NOMO-1 treated with dmso at 0.1 percent for 144 hours (cell line): ENCODE data around the gene FA2H.
"Not testable (repeated sequence)": the region's sequence is repeated elsewhere in the genome, so short reads cannot be mapped to it uniquely, and the experiment has no call there.

Experiments
- DNase-seq: peaks from one replicate; lab custom pipeline; 2025; ENCODE audit not compliant: unreplicated experiment; lab: John Stamatoyannopoulos, UW

The FA2H gene

DNA sequence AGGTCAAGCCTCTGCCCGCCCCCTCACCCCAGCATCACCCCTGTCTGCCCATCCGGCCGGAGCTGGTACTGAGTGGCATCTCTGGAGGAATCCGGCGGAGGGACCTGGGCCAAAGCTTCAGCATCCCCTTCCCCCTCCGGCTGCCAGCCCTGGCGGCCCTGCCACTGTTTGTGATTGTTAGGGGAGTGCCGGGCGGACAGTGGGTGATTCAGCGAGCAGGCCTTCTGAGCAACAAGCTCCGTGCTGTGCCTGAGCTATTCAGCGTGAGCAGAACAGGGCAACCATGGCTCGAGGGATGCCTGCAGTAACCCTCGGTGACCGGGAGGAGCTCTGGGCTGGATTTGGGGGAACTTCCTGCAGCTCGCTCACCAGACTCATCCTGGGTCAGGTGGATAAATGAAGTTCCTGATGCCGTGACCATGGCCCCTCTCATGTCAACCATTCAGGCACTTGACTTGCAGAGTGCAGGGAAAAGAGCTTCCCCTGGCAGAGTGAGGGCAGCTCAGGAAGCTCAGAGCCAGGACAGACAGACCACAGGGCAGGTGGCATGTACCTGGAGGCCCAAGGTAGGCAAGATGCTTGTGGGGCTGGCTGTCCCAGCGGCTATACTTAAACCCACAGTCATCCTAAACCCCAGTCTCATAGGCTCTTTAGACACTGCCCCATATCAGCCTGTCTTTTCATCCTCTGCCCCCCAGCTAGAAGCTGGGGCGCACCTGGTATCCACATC, 49.6 kb downstream of the FA2H start:
- DNase-seq: no peak

GRCh38 chr16:74723256-74723655, 51.4 kb downstream of the FA2H start:
- DNase-seq: no peak

DNA sequence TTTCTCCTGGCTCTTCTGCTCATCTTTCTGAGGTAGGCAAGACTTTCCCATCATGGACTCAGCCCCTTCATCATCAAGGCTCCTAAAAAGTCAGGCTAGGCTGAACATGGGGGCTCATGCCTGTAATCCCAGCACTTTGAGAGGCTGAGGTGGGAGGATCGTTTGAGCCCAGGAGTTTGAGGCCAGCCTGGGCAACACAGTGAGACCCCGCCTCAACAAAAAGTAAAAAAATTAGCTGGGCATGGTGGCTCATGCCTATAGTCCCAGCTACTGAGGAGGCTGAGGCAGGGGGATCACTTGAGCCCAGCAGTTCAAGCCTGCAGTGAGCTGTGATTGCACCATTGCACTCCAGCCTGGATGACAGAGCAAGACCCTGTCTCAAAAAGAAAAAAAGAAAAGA, 52.5 kb downstream of the FA2H start:
- DNase-seq: not testable (repeated sequence)

DNA sequence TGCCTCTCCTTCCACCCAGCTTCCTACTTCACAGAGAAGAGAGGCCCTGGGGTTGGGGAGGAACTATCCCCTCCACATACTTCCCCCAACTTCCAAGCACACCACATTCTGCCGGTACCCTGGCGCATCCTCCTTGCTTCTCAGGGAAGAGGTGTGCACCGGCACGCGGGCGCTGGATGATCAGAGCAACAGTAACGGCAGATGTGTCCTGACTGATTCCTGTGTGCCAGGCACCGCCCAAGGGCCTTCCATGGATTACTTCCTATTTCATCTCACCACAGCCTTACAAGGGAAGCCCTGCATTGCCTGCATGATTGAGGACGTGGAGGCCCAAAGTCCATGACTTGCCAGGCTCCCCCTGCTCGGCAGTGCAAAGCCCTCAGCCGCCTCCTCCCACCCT, 52.9 kb downstream of the FA2H start:
- no peak for DNase-seq

GRCh38 chr16:74720579-74720978, 54.0 kb downstream of the FA2H start:
- DNase-seq: peak; percentile 24

DNA sequence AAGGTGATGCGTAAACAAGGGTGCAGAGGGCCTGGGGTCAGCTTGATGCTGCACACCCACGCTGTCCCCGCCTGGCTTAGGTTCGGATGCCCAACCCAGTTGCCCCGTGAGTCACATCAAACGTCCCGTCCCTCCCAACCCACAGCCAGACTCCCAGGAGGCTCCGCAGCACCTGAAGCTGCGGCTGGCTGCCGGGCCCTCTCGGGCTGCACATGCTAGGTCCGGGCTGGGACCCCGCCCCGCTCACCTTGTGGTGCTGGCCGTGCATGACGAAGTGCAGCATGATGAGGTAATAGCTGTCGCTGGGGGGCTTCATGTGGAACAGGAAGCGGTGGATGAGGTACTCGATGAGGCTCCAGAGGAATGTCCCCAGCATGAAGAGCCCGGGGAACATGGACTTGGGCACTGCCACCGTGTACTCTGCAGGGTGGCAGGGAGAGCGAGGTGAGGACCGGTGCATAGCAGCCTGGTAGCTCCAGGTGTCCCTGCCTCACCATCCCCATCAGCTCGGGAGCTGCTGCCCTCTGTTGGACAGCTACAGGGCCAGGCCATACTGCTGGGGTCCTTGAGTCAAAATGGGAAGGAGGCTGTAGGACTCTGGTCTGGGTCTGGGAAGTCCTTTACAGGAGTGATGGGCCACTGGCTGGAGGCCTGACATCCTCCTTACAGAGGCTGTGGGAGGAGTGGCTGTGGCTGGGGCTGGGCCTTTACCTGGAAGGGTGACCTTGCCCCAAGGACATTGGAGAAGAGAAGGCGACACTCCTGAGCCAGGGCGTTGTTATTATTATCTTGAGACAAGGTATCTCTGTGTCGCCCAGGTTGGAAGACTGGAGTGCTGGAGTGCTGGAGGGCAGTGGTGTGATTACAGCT, 55.6 kb downstream of the FA2H start:
- DNase-seq: no peak

DNA sequence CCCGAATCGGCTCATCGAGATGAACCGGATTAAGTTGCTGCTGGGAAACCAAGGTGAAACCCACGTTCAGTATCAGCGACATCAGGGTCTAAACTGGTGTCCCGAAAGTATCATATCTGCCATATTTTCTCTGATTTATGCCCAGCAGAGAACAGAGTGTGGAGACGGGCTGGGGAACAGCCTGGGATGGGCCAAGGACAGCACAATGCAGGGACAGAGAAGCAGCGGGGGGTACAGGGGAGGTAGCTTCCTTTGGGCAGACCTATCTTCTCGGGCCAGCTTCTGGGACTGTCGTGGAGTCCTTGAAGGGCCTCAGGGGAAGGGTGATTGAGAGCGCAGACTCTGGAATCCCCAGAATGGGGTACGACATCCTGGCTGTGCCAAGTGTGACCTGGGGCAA, 56.5 kb downstream of the FA2H start:
- DNase-seq: no peak

GRCh38 chr16:74717367-74717766, 57.3 kb downstream of the FA2H start:
- no peak for DNase-seq

DNA sequence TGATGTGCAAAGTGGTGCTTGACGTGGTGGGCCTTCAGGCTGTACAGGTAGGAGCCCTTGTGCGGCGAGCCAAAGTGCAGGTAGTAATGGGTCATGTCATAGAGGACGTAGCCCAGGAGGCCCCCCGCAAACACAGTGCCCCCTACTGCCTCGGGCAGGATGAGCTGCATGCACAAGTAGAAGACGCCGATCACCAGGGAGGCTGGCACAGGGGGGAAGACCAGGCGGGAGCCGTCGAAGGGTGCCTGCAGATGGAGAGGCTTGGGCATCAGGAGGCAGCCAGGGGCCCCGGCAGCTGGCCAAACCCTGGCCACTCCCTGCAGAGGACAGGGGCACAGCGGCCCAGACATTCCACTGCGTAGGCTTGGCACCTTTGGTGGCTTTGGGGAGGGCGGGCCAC, 58.3 kb downstream of the FA2H start:
- no peak for DNase-seq

DNA sequence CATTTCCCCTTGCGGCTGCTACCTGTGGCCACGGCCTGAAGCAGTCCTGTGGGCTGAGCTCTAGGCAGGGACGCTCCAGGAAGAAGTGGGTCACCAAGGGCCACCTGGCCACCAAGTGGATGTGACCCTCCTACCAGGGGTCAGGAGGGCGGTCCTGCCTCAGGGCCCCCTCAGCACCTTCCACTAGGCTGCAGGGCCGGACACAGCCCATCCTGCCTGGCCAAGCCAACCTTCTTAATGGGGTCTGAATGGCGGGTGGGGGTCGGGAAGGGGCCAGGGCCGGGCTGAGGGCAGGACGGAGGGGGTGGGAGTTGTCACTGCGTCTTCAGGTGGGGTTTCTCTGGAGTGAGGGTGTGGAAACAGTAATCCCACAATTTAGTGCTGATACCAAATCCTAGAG, 60.7 kb downstream of the FA2H start:
- no peak for DNase-seq

GRCh38 chr16:74713325-74713724, 61.3 kb downstream of the FA2H start:
- DNase-seq: no peak

DNA sequence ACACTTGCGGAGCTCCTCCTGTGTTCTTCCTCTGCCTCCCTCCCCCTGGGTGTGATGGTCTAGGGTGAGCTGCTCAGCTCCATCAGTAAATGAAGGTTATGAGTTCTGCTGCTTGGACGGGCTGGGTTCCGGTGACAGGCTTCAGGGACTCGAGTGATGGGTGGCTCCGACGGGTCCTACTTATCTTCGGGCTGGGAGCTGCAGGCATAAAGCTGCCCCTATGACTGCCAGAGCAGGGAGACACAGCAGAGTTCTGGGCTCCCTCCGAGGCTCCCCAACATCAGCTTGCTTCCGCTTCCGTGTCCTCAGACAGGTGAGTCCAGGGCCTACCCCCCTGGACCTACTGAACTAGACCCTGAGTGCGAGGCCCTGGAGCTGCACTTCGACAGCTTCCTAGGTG, 62.7 kb downstream of the FA2H start:
- no peak for DNase-seq

DNA sequence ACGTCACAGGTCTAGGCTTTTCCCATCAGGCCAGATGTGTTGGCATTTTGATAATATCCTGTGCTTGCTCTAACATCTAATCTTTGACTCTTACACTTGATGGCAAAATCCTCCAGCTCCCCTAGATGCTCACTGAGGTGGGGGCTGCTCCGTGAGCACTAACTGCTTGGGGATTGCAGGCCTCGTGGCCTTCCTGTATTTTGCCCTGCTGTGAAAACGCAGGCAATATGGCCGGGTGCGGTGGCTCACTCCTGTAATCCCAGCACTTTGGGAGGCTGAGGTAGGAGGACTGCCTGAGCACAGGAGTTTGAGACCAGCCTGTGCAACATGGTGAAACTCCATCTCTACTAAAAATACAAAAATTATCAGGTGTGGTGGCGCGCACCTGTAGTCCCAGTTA, 64.2 kb downstream of the FA2H start:
- no peak for DNase-seq

- DNase-seq: peak; percentile 80
Observed at GRCh38 chr16:74709441-74709877, 65.2 kb downstream of the FA2H start.

DNA sequence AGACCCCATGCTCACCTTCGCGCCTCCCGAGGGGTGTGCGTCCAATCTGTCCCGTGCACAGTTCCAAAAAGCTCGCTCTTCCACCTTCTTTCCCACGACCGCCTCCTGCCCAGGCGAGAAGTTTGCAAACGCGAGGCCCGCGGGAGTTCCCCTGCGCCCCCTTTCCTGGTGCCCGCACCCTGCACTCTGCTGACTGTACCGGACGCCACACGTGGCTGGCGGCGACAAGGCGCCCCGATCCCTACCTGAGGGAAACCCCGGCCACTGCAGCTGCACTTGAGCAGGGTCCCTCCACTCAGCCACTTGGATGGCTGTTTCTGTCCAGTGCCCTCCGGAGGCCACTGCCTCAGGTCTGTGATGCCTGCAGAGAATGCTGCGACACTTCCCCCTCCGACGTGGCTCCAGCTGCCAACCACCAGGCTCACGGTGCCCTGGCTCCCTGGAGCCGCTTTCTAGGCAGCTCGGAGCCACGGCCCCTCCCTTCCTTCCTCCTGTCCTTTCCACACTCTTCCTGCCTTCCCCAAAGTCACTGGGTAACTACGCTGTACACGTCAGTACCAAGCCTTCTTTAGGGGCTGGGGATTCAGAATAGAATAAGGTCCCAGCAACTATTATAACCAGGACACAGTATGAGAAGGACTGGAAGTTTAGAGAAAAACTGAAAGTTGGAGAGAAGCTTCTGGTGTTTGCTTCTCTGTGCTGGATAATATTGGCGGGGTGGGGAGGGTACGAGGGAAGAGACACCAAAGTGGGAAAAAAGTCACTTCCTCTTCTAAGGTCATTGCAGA, 74.0 kb downstream of the FA2H start, which contains the start of gene MLKL:
Gene MLKL (minus strand): TSS at position 425 of the 788 bp plus-strand sequence. CDS start 5,105 bp downstream, outside the sequence.
- DNase-seq: peak; percentile 89

DNA sequence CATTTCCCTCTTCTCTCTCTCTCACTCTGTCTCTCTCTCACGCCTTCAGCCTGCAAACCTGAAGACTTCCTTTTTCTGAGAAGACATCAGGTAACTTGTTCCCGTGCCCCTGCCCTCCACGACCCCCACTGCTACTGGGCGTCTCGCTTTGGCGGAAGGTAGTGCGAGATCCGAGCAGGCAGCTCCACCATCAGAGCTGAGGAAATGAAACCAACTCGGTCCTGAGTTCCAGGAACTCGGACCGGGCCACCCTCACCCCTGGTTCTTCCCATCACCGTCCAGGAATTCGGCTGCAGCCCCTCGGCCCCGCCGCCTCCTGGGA, 74.5 kb downstream of the FA2H start:
- no peak for DNase-seq

DNA sequence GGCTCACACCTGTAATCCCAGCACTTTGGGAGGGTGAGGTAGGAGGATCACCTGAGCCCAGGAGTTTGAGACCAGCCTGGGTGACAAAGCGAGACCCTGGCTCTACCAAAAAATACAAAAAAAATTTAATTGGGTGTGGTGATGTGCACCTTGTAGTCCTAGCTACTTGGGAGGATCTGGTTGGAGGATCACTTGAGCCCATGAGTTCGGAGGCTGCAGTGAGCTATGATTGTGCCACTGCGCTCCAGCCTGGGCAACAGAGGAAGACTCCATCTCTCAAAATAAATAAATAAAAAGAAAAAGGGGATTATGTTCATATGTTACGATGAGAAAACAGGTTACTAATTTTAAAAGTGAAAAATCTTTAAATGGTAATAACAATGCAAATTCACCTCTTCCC, 75.0 kb downstream of the FA2H start:
- DNase-seq: no peak

- peak; percentile 43 for DNase-seq
Observed at GRCh38 chr16:74698222-74698621, 76.4 kb downstream of the FA2H start.

GRCh38 chr16:74695450-74696422, 78.9 kb downstream of the FA2H start:
- DNase-seq: peak; percentile 45

GRCh38 chr16:74691093-74691855, 83.3 kb downstream of the FA2H start:
- DNase-seq: no peak
